Ovary (tissue), 9 donors: ENCODE results near the gene CFAP206. TPM values are rescaled to one million over a fixed set of nuclear protein-coding genes. Genes with fewer than 3 reads are reported as not detected.
"Not testable (repeated sequence)": the region's sequence is repeated elsewhere in the genome, so short reads cannot be mapped to it uniquely, and the experiment has no call there.

Source experiments
- DNase-seq, 5 donors: peaks; one replicate each; pipeline ENCODE4 v3.0.0-alpha.2; 2019 to 2020
- H3K27ac ChIP-seq, 2 donors: fragments of 200-600 bp; one replicate each; pipeline versions ENCODE4 v1.5.1 to v1.8.0; 2019 to 2022
- H3K27me3 ChIP-seq: fragments of 200-600 bp; one replicate; pipeline ENCODE4 v1.8.0; 2022
- H3K36me3 ChIP-seq: fragments of 200-600 bp; sonication (generic); one replicate; pipeline ENCODE4 v1.5.1; 2019
- H3K4me1 ChIP-seq: one replicate; pipeline ENCODE4 v1.8.1; 2013; ENCODE audit warnings: mild to moderate bottlenecking, moderate library complexity; ENCODE audit not compliant: insufficient read depth
- H3K4me3 ChIP-seq: fragments of 200-600 bp; sonication (generic); one replicate; pipeline ENCODE4 v1.5.1; 2017
- H3K9me3 ChIP-seq, 2 donors: fragments of 200-600 bp in 1 of 2; sonication (generic) in 1 of 2; one replicate each; pipeline versions ENCODE4 v1.5.1 to v1.8.1; 2013 to 2019; ENCODE audit warnings: mild to moderate bottlenecking in 1 of 2, moderate library complexity in 1 of 2
- EP300 ChIP-seq: sonication (generic); formaldehyde crosslinking; IDR thresholded peaks from one replicate; pipeline ENCODE4 v1.6.1; 2017; ENCODE audit warnings: antibody characterized with exemption
- POLR2A ChIP-seq: fragments of 450-650 bp; IDR thresholded peaks from one replicate; pipeline ENCODE4 v1.6.1; 2017; ENCODE audit warnings: antibody characterized with exemption, mild to moderate bottlenecking, moderate library complexity
- WGBS, 3 donors: extraction: QIAGEN DNeasy Blood & Tissue Kit in 1 of 3; methylation state at CpG; one replicate each; pipeline versions ENCODE4 v1.1.5 to v1.1.7; 2013 to 2017; 5-methylcytosine and 5-hydroxymethylcytosine counted together
- intact Hi-C, 4 donors: fragments of 100-400 bp; cut with DNase I; formaldehyde crosslinking; loops; one replicate each; pipeline versions ENCODE4 v1.11.0 to v1.15.1; 2022 to 2023
- polyA plus RNA-seq, 2 donors: library from polyadenylated mRNA; stranded (reverse); fragments of 200-250 nt in 1 of 2; fragments of 350-450 nt in 1 of 2; fragmentation: Illumina TruSeq in 1 of 2; extraction: RNeasy Lipid Tissue Mini Kit (QIAGEN cat#74804) in 1 of 2; gene quantifications; one replicate each; pipeline ENCODE4 v1.2.3, GENCODE V29; 2013 to 2014
- total RNA-seq, 7 donors: library from RNA; depleted of rRNA in 2 of 7; stranded (reverse); fragments of >200 nt in 2 of 7; fragmentation: NEBNext Ultra II Directional in 3 of 7; extraction: Animal tissue kit (Norgen Biotek cat#: 25700) in 3 of 7; gene quantifications; one replicate each; pipeline versions ENCODE4 v1.1.0 to v1.2.4, GENCODE V29; 2016 to 2023
- TF ChIP-seq, protein P1 (sequence below), 3 donors: fragments of 450-650 bp in 2 of 3; fragments of 200-600 bp in 1 of 3; IDR thresholded peaks; one replicate each; pipeline versions ENCODE4 v1.5.1 to v1.8.0; 2016 to 2022; ENCODE audit warnings: antibody characterized with exemption in 3 of 3, mild to moderate bottlenecking in 1 of 3
- donor health status: DM: no; HTN: no; CAD: no; lungs with moderate emphysema.
- donor health status: DM: no; HTN: no; CAD: no.
- donor health status: Bipolar disorder and iron deficiency.
- donor health status: DM: yes; HTN: yes; CAD: no.
- donor health status: DM: no; HTN: no; CAD: no.
- donor health status: DM: yes; HTN: yes; CAD: no.

Gene CFAP206
- total and polyA plus RNA-seq, 9 donors: 0.15 to 9.5 (median 0.57) TPM; not detected in 1

DNA sequence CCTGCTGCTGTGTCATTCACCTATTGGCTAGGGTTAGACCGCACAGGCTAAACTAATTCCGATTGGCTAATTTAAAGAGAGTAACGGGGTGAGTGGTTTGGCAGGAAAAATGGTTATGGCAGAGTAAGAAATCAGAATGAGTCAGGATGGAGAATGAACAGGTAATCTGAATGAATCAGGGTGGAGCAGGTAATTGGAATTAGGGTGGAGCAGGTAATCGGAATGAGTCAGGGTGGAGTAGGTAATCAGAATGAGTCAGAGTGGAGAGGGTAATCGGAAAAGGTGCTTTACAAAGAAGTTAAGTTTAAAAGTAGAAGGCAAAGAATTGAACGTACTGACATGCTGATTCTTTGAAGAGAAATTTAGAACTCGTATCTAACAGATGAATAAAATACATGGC, 76.7 kb downstream of the CFAP206 start:
- Histone ChIP-seq H3K9me3 (no peaks in the 10 kb centered on the region), H3K27ac (no peak overlapping the region), H3K27me3 (no peaks in the 10 kb centered on the region), H3K4me3 (no peak overlapping the region), H3K36me3 (no peaks in the 10 kb centered on the region), H3K4me1 (peaks cover 5% of the 10 kb centered on the region)
- TF ChIP-seq, protein P1, sequence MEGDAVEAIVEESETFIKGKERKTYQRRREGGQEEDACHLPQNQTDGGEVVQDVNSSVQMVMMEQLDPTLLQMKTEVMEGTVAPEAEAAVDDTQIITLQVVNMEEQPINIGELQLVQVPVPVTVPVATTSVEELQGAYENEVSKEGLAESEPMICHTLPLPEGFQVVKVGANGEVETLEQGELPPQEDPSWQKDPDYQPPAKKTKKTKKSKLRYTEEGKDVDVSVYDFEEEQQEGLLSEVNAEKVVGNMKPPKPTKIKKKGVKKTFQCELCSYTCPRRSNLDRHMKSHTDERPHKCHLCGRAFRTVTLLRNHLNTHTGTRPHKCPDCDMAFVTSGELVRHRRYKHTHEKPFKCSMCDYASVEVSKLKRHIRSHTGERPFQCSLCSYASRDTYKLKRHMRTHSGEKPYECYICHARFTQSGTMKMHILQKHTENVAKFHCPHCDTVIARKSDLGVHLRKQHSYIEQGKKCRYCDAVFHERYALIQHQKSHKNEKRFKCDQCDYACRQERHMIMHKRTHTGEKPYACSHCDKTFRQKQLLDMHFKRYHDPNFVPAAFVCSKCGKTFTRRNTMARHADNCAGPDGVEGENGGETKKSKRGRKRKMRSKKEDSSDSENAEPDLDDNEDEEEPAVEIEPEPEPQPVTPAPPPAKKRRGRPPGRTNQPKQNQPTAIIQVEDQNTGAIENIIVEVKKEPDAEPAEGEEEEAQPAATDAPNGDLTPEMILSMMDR (IDR thresholded peaks at IDR 0.05): no peak
- no peak for TF ChIP-seq EP300
- TF ChIP-seq POLR2A: no peak
- WGBS, 3 donors: 96 to 98% (median 96%) methylated on average over 7 of the region's 7 CpGs
- intact Hi-C loops: no loop called here
- DNase-seq: no peak

DNA sequence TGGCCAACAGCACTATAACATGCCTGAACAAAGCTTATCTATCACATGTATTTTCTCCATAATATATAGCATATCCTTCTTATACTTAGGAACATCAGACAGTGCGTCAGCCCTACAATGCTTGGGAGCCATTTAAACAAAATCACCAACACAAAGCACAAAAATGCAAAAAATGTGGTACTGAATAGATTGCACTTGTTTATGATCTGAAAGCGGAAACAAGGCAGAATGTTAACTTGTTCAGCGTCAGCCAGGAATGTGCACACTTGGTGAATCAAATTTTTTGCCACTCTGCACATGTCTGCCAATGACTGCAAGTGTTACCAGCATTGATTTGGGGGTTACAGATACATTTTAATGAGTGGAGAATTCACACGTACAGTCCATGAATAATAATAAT, 79.8 kb downstream of the CFAP206 start:
- Histone ChIP-seq H3K27ac (no peak overlapping the region), H3K4me1 (peaks cover 5% of the 10 kb centered on the region), H3K9me3 (no peaks in the 10 kb centered on the region), H3K4me3 (no peak overlapping the region), H3K36me3 (no peaks in the 10 kb centered on the region), H3K27me3 (no peaks in the 10 kb centered on the region)
- intact Hi-C loops: no loop called here
- TF ChIP-seq POLR2A (no peak), EP300 (no peak)
- TF ChIP-seq, protein P1 (IDR thresholded peaks at IDR 0.05): no peak
- DNase-seq: no peak
- WGBS, 3 donors: 24 to 47% (median 30%) methylated on average over 4 of the region's 4 CpGs

DNA sequence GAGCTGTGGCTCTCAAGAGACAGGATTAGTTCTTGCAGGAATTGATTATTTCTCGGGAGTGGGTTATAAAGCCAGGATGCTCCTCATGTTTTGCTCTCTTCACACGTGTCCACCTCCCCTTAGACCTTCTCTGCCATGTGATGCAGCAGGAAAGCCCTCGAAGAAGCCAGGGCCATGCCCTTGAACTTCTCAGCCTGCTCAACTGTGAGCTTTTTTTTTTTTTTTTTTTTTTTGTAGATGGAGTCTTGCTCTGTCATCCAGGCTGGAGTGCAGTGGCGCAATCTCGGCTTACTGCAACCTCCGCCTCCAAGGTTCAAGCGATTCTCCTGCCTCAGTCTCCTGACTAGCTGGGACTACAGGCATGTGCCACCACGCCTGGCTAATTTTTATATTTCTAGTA, 81.6 kb downstream of the CFAP206 start:
- DNase-seq, H3K9me3 ChIP-seq, H3K36me3 ChIP-seq, intact Hi-C loops, H3K4me3 ChIP-seq, H3K27me3 ChIP-seq, H3K4me1 ChIP-seq, H3K27ac ChIP-seq: not testable (repeated sequence)
- WGBS, 3 donors: 70 to 80% (median 71%) methylated on average over 8 of the region's 8 CpGs

DNA sequence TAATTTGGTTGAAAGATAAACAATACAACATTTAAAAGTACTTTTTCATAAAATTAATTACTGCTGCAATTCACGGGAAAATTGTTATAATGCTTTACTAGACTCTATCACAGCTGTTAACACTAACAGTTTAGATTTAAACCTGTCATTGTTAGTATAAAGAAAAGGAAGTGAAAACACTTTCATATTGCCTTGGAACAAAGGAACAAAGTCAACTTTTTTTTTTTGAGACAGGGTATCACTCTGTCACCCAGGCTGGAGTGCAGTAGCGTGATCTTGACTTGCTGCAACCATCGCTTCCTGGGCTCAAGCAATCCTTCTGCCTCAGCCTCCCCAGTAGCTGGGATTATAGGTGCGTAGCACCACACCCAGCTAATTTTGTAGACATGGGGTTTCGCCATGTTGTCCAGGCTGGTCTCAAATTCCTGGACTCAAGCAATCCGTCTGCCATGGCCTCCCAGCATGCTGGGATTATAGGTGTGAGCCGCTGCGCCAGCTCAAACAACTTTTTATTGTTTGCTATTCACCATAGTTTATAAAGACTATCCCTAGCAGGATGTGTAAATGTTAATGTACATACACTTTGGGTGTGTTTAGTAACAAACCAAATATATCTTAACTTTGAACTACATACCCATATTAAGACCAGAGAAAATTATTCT, 87.1 kb downstream of the CFAP206 start:
- intact Hi-C loops: no loop called here
- no peak overlapping the region for H3K27ac ChIP-seq
- no peak for DNase-seq

DNA sequence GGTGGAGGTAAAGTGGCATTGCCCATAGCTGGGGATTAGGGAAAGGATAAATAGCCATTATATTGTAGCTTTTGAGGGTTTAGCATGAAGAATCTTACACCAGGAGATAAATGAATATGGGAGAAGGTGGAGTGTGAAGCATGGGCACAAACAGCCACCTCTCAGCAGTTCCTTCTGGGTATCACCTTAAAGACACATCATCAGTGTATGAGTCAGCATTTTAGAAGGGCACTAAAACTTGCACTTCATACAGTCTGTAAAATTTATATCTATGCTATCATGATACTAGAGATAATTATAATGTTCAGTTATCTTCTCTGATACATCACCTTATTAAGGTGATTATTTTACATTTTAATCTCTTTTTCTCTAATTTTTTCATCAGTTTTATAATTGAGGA, 90.3 kb downstream of the CFAP206 start:
- H3K36me3 ChIP-seq: no peaks in the 10 kb centered on the region
- H3K4me1 ChIP-seq: no peaks in the 10 kb centered on the region
- TF ChIP-seq, protein P1 (IDR thresholded peaks at IDR 0.05): no peak
- no peak for TF ChIP-seq EP300
- no peak for TF ChIP-seq POLR2A
- intact Hi-C loops: no loop called here
- no peak for DNase-seq
- H3K9me3 ChIP-seq: no peaks in the 10 kb centered on the region
- no peak overlapping the region for H3K4me3 ChIP-seq
- H3K27ac ChIP-seq: no peak overlapping the region
- H3K27me3 ChIP-seq: no peaks in the 10 kb centered on the region

More for the DNA sequence above, 87.1 kb downstream of the CFAP206 start:
- H3K4me3 ChIP-seq: no peak overlapping the region
- H3K4me1 ChIP-seq: no peaks in the 10 kb centered on the region
- H3K36me3 ChIP-seq: no peaks in the 10 kb centered on the region
- no peaks in the 10 kb centered on the region for H3K27me3 ChIP-seq
- TF ChIP-seq POLR2A: no peak
- TF ChIP-seq, protein P1 (IDR thresholded peaks at IDR 0.05): no peak
- no peak for TF ChIP-seq EP300
- H3K9me3 ChIP-seq: no peaks in the 10 kb centered on the region
- 96 to 97% (median 97%) methylated on average over 8 of the region's 8 CpGs for WGBS, 3 donors
